MM.1S (cell line): ENCODE measurements around the gene HS6ST1.

Experiments used
- EZH2 ChIP-seq: fragments of 300-600 bp; sonication (generic); optimal IDR thresholded peaks from 2 replicates; pipeline ENCODE3; 2017; ENCODE audit warnings: low read depth, mild to moderate bottlenecking, antibody characterized with exemption, low read length, mixed read lengths
- TF ChIP-seq, protein P1 (sequence below): fragments of 300-600 bp; sonication (generic); IDR thresholded peaks from 2 replicates; pipeline ENCODE4 v1.5.1; 2016; ENCODE audit warnings: antibody characterized with exemption, low read length, mixed read lengths

GRCh38 chr2:128363934-128364361 is 45.3 kb upstream of the HS6ST1 start:
- no peak for TF ChIP-seq EZH2
- TF ChIP-seq, protein P1, sequence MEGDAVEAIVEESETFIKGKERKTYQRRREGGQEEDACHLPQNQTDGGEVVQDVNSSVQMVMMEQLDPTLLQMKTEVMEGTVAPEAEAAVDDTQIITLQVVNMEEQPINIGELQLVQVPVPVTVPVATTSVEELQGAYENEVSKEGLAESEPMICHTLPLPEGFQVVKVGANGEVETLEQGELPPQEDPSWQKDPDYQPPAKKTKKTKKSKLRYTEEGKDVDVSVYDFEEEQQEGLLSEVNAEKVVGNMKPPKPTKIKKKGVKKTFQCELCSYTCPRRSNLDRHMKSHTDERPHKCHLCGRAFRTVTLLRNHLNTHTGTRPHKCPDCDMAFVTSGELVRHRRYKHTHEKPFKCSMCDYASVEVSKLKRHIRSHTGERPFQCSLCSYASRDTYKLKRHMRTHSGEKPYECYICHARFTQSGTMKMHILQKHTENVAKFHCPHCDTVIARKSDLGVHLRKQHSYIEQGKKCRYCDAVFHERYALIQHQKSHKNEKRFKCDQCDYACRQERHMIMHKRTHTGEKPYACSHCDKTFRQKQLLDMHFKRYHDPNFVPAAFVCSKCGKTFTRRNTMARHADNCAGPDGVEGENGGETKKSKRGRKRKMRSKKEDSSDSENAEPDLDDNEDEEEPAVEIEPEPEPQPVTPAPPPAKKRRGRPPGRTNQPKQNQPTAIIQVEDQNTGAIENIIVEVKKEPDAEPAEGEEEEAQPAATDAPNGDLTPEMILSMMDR: no peak
